IMR-90 (cell line): ENCODE results near the gene VCL. TPM values are rescaled to one million over a fixed set of nuclear protein-coding genes. Genes with fewer than 3 reads are reported as not detected.
A peak's percentile ranks its signal among the peaks of the same experiment; 100 is the strongest.

Experiments
- ATAC-seq: fragments of 200-7000 bp; cut with Tn5 transposase; 2 replicates; pipeline ENCODE4 v1.9.1; 2020; ENCODE audit warnings: low read depth, mild to moderate bottlenecking, moderate library complexity
- BruUV-seq: library from RNA; stranded (reverse); fragments of 400-500 nt; replicated peaks from 2 replicates; lab custom pipeline; 2021; lab: Mats Ljungman, UMichigan
- CTCF ChIA-PET: fragments of 300-600 bp; formaldehyde crosslinking; extraction: SDS; loops from one replicate; lab custom pipeline; 2021; ENCODE audit warnings: antibody characterized with exemption; lab: Yijun Ruan, JAX
- POLR2A ChIA-PET: fragments of 300-600 bp; sonication (Branson Sonifier 250); formaldehyde crosslinking; loops from one replicate; lab custom pipeline; 2022; ENCODE audit warnings: antibody characterized with exemption; ENCODE audit not compliant: unreplicated experiment; lab: Charles Lee
- DNase-seq: peaks from one replicate; pipeline ENCODE4 v3.0.0; 2013
- H2AFZ ChIP-seq: replicated peaks from 2 replicates; pipeline ENCODE3; 2013; ENCODE audit warnings: low read length, mild to moderate bottlenecking; ENCODE audit not compliant: poor library complexity
- H2AK5ac ChIP-seq: 2 replicates; pipeline ENCODE4 v1.6.1; 2013; ENCODE audit warnings: low read depth, low read length, inconsistent platforms
- H2AK9ac ChIP-seq: replicated peaks from 2 replicates; pipeline ENCODE3; 2013; ENCODE audit warnings: mild to moderate bottlenecking, low read depth, low read length, moderate library complexity; ENCODE audit not compliant: poor library complexity
- H2BK120ac ChIP-seq: 2 replicates; pipeline ENCODE4 v1.6.1; 2013; ENCODE audit warnings: low read depth, low read length, inconsistent platforms
- H2BK15ac ChIP-seq: 3 replicates; pipeline ENCODE4 v1.6.1; 2013; ENCODE audit warnings: low read depth, low read length, inconsistent platforms
- H2BK20ac ChIP-seq: 2 replicates; pipeline ENCODE4 v1.6.1; 2013; ENCODE audit warnings: low read depth, mild to moderate bottlenecking, inconsistent platforms, low read length, moderate library complexity
- H2BK5ac ChIP-seq: 2 replicates; pipeline ENCODE4 v1.6.1; 2013; ENCODE audit warnings: mild to moderate bottlenecking, low read depth, low read length, inconsistent platforms; ENCODE audit not compliant: poor library complexity, severe bottlenecking
- H3K14ac ChIP-seq: replicated peaks from 2 replicates; pipeline ENCODE4 v1.6.1; 2013; ENCODE audit warnings: low read depth, low read length, inconsistent platforms
- H3K18ac ChIP-seq: 2 replicates; pipeline ENCODE4 v1.6.1; 2013; ENCODE audit warnings: low read depth, low read length, control low read depth
- H3K23ac ChIP-seq: 2 replicates; pipeline ENCODE4 v1.6.1; 2013; ENCODE audit warnings: low read depth, low read length, inconsistent platforms
- H3K27ac ChIP-seq: 2 replicates; pipeline ENCODE4 v1.5.1; 2013; ENCODE audit warnings: mild to moderate bottlenecking, control low read depth, low read length; ENCODE audit not compliant: insufficient read depth
- H3K27me3 ChIP-seq: 2 replicates; pipeline ENCODE4 v1.6.1; 2013; ENCODE audit warnings: low read length; ENCODE audit not compliant: control insufficient read depth, insufficient read depth
- H3K36me3 ChIP-seq: 2 replicates; pipeline ENCODE4 v1.6.1; 2013; ENCODE audit warnings: low read length, mixed read lengths; ENCODE audit not compliant: control insufficient read depth, insufficient read depth
- H3K4ac ChIP-seq: 2 replicates; pipeline ENCODE4 v1.6.1; 2013; ENCODE audit warnings: low read depth, low read length, inconsistent platforms
- H3K4me1 ChIP-seq: 2 replicates; pipeline ENCODE4 v1.6.1; 2013; ENCODE audit warnings: low read length, mixed read lengths; ENCODE audit not compliant: control insufficient read depth, insufficient read depth
- H3K4me2 ChIP-seq: 2 replicates; pipeline ENCODE4 v1.6.1; 2013; ENCODE audit warnings: low read depth, mild to moderate bottlenecking, control low read depth, low read length, moderate library complexity
- H3K4me3 ChIP-seq: 2 replicates; pipeline ENCODE4 v1.5.1; 2013; ENCODE audit warnings: low read depth, mild to moderate bottlenecking, control low read depth, low read length, moderate library complexity; ENCODE audit not compliant: insufficient read depth
- H3K56ac ChIP-seq: 2 replicates; pipeline ENCODE4 v1.6.1; 2013; ENCODE audit warnings: low read length, inconsistent platforms; ENCODE audit not compliant: insufficient read depth; ENCODE audit errors: extremely low read depth
- H3K79me1 ChIP-seq, 2 experiments: 2 replicates each; pipeline ENCODE4 v1.6.1; 2013; ENCODE audit warnings: low read length in 2 of 2, inconsistent platforms in 1 of 2, low read depth in 1 of 2
- H3K9ac ChIP-seq: 2 replicates; pipeline ENCODE4 v1.6.1; 2013; ENCODE audit warnings: low read depth, low read length, control low read depth
- H3K9me1 ChIP-seq: 2 replicates; pipeline ENCODE4 v1.6.1; 2013; ENCODE audit warnings: low read length, inconsistent platforms; ENCODE audit not compliant: insufficient read depth
- H3K9me3 ChIP-seq: 2 replicates; pipeline ENCODE4 v1.6.1; 2013; ENCODE audit warnings: low read length; ENCODE audit not compliant: control insufficient read depth, insufficient read depth
- H4K20me1 ChIP-seq: 2 replicates; pipeline ENCODE4 v1.6.1; 2013; ENCODE audit warnings: low read length, inconsistent platforms; ENCODE audit not compliant: insufficient read depth
- H4K5ac ChIP-seq: 2 replicates; pipeline ENCODE4 v1.6.1; 2013; ENCODE audit warnings: mild to moderate bottlenecking, low read depth, low read length, control low read depth
- H4K8ac ChIP-seq, 2 experiments: 2 replicates each; pipeline ENCODE4 v1.6.1; 2013; ENCODE audit warnings: low read depth in 2 of 2, low read length in 2 of 2, control low read depth in 1 of 2, inconsistent platforms in 1 of 2
- H4K91ac ChIP-seq: 2 replicates; pipeline ENCODE4 v1.6.1; 2013; ENCODE audit warnings: low read depth, low read length, inconsistent platforms; ENCODE audit not compliant: insufficient read depth
- BHLHE40 ChIP-seq: fragments of 150-350 bp; IDR thresholded peaks from 2 replicates; pipeline ENCODE4 v1.6.1; 2016; ENCODE audit warnings: mild to moderate bottlenecking, low read depth, low read length
- MAZ ChIP-seq: IDR thresholded peaks from 2 replicates; pipeline ENCODE4 v1.6.1; 2012; ENCODE audit warnings: low read depth, mild to moderate bottlenecking, low read length, improper control_type of control experiment, moderate library complexity, borderline replicate concordance
- MXI1 ChIP-seq: IDR thresholded peaks from 2 replicates; pipeline ENCODE4 v1.6.1; 2012; ENCODE audit warnings: low read depth, mild to moderate bottlenecking, low read length, moderate library complexity, borderline replicate concordance
- NFE2L2 ChIP-seq: fragments of 150-350 bp; IDR thresholded peaks from 2 replicates; pipeline ENCODE4 v1.6.1; 2016; ENCODE audit warnings: low read depth, mild to moderate bottlenecking, low read length
- POLR2A ChIP-seq: IDR thresholded peaks from 2 replicates; pipeline ENCODE4 v1.6.1; 2012; ENCODE audit warnings: mild to moderate bottlenecking, low read depth, low read length
- RAD21 ChIP-seq: IDR thresholded peaks from 2 replicates; pipeline ENCODE4 v1.6.1; 2012; ENCODE audit warnings: low read length, improper control_type of control experiment
- RCOR1 ChIP-seq: IDR thresholded peaks from 2 replicates; pipeline ENCODE4 v1.6.1; 2012; ENCODE audit warnings: mild to moderate bottlenecking, low read length, improper control_type of control experiment; ENCODE audit not compliant: insufficient replicate concordance
- RFX5 ChIP-seq: IDR thresholded peaks from 2 replicates; pipeline ENCODE4 v1.8.0; 2012; ENCODE audit warnings: low read depth, mild to moderate bottlenecking, low read length, moderate library complexity
- WGBS, 2 experiments: methylation state at CpG; one replicate each; pipeline versions ENCODE4 v1.1.5 to v1.1.7; 2013; ENCODE audit warnings: missing lambda C conversion rate in 2 of 2; ENCODE audit not compliant: insufficient read length in 1 of 2; ENCODE audit errors: extremely low coverage in 2 of 2; 5-methylcytosine and 5-hydroxymethylcytosine counted together
- dilution Hi-C: fragments of 300-500 bp; cut with HindIII; formaldehyde crosslinking; loops from one replicate; pipeline ENCODE4 v1.14.3; 2018; ENCODE audit warnings: low sequenced_read_pairs; ENCODE audit not compliant: unreplicated experiment
- in situ Hi-C: fragments of 300-500 bp; cut with MboI; formaldehyde crosslinking; loops from 3 replicates; pipeline ENCODE4 v1.14.3; 2019; ENCODE audit warnings: low sequenced_read_pairs, inconsistent platforms, mixed read lengths
- intact Hi-C: fragments of 100-400 bp; cut with micrococcal nuclease; formaldehyde crosslinking; loops from 2 replicates; pipeline ENCODE4 v1.10.0; 2022
- polyA plus RNA-seq, 3 experiments: library from polyadenylated mRNA; depleted of rRNA; stranded (reverse); fragments of >200 nt; gene quantifications; 2 replicates each; pipeline ENCODE4 v1.2.3, GENCODE V29; 2012; ENCODE audit warnings: low replicate concordance in 1 of 3
- total RNA-seq: library from RNA; depleted of rRNA; stranded (reverse); fragments of >200 nt; gene quantifications from 2 replicates; pipeline ENCODE4 v1.2.3, GENCODE V29; 2012

Gene VCL
- total and polyA plus RNA-seq, 2 of the 4 experiments (the other 2 are of a cell fraction) = 227 to 283 TPM

DNA sequence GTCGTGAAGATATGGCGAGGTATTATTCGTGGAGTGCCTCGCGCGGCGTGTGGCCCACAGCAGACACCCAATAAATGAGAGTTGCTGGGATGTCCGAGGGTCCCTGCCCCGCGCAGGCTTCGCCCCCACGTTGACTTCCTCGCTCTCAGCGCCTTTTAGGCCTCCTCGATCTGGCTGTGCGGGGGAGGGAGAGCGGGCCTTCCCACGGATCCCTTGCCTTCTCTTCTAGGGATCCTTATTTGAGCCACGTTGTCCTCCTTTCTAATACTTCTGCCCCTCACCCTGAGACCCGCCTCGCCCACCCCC is 660 bp downstream of the VCL start:
- peak overlapping the region; percentile 99 for H2AK5ac ChIP-seq
- H3K27ac ChIP-seq = peak overlapping the region; percentile 99
- H3K9me3 ChIP-seq = no peaks in the 10 kb centered on the region
- intact Hi-C loops (loop anchor here (2.0 to 5.0 kb wide), 3 partner anchors 82 to 112 kb away; no protein-coding TSS in a partner anchor), dilution Hi-C loops (no loop called here), in situ Hi-C loops (no loop called here)
- peaks cover 10% of the 10 kb centered on the region for H3K36me3 ChIP-seq
- DNase-seq = no peak
- peak overlapping the region; percentile 98 for H3K4ac ChIP-seq
- H2AFZ ChIP-seq = peak overlapping the region; percentile 80
- TF ChIP-seq RFX5 (no peak), BHLHE40 (no peak), POLR2A (no peak), RAD21 (no peak), NFE2L2 (no peak), RCOR1 (no peak), MAZ (no peak), MXI1 (no peak)
- peak overlapping the region; percentile 77; the same call in 1 of the 2 replicates for H2BK120ac ChIP-seq
- peaks cover 13% of the 10 kb centered on the region for H3K9me1 ChIP-seq
- peak overlapping the region; percentile 99 for H2AK9ac ChIP-seq
- peak overlapping the region; percentile 99 for H3K9ac ChIP-seq
- no TSS peak for BruUV-seq
- peak overlapping the region; percentile 92 for H2BK5ac ChIP-seq
- H3K23ac ChIP-seq = peak overlapping the region; percentile 100
- no peak overlapping the region for H2BK20ac ChIP-seq
- peaks cover 55% of the 10 kb centered on the region for H4K20me1 ChIP-seq
- H3K56ac ChIP-seq = peak overlapping the region; percentile 97
- ChIA-PET POLR2A (interaction anchor here (0.7 to 1.7 kb wide), 6 partner anchors 23 to 86 kb away, joined by 3 to 7 read pairs (median 4); no protein-coding TSS in a partner anchor), CTCF (interaction anchor here (1.1 to 2.4 kb wide), 2 partner anchors 33 to 92 kb away, joined by 3 to 7 read pairs; no protein-coding TSS in a partner anchor)
- peaks cover 7% of the 10 kb centered on the region; the same call in 1 of the 2 replicates for H3K4me1 ChIP-seq
- peak overlapping the region; percentile 92 for H3K4me3 ChIP-seq
- peak overlapping the region; percentile 51 for H4K5ac ChIP-seq
- no peaks in the 10 kb centered on the region for H3K27me3 ChIP-seq
- no peak for ATAC-seq
- H3K79me1 ChIP-seq = peaks cover 0 to 29% of the 10 kb centered on the region in 2 experiments; a peak in 2 of 4 replicates
- H2BK15ac ChIP-seq = peak overlapping the region; percentile 39; the same call in 2 of the 3 replicates
- peak overlapping the region; percentile 76 to 93 for H4K8ac ChIP-seq
- peak overlapping the region; percentile 83 for H3K4me2 ChIP-seq
- WGBS, 2 experiments = no CpG with 5 or more reads among the region's 21 CpGs
- peak overlapping the region; percentile 100 for H3K14ac ChIP-seq
- H4K91ac ChIP-seq = peak overlapping the region; percentile 94
- peak overlapping the region; percentile 86 for H3K18ac ChIP-seq
